ENCODE data around the gene CCDC14. TPM values are rescaled to one million over a fixed set of nuclear protein-coding genes. Genes with fewer than 3 reads are reported as not detected.

The CCDC14 gene
- total and polyA plus RNA-seq, 2 of the 4 experiments (the other 2 are of a cell fraction), result 82.1 to 109 TPM

GRCh38 chr3:123941121-123941520, 19.9 kb downstream of the CCDC14 start:
- in situ Hi-C loops (cut with MboI; ENCODE audit: low sequenced_read_pairs), result no loop called here

More at GRCh38 chr3:123941121-123941520, 19.9 kb downstream of the CCDC14 start:
- no peaks in the 10 kb centered on the region for H3K27me3 ChIP-seq (ENCODE audit: control insufficient read depth, insufficient read depth, low read length)
- TF ChIP-seq RAD21 (IDR thresholded peaks at IDR 0.05; ENCODE audit: low read length) (peak; percentile 48), MXI1 (IDR thresholded peaks at IDR 0.05; ENCODE audit: borderline replicate concordance, low read depth, low read length) (no peak), MAFK (IDR thresholded peaks at IDR 0.05; ENCODE audit: low read depth, low read length) (no peak), FOS (IDR thresholded peaks at IDR 0.05; ENCODE audit: low read depth, low read length) (no peak), USF2 (IDR thresholded peaks at IDR 0.05; ENCODE audit: low read depth, low read length) (no peak), CTCF (conservative IDR thresholded peaks at IDR 0.05; ENCODE audit: low read depth, low read length) (peak; percentile 37), POLR2A (IDR thresholded peaks at IDR 0.05; ENCODE audit: low read depth, low read length) (no peak), BHLHE40 (IDR thresholded peaks at IDR 0.05; ENCODE audit: low read depth, low read length) (no peak), CHD1 (IDR thresholded peaks at IDR 0.05; ENCODE audit: low read depth, low read length) (no peak), CEBPB (IDR thresholded peaks at IDR 0.05; ENCODE audit: low read depth, low read length) (no peak), SMC3 (IDR thresholded peaks at IDR 0.05; ENCODE audit: low read depth, low read length) (peak; percentile 37; the same call in 1 of the 2 replicates), ELK1 (IDR thresholded peaks at IDR 0.05; ENCODE audit: borderline replicate concordance, low read depth, low read length) (no peak), MAZ (IDR thresholded peaks at IDR 0.05; ENCODE audit: borderline replicate concordance, low read depth, low read length) (no peak), RCOR1 (IDR thresholded peaks at IDR 0.05; ENCODE audit: insufficient replicate concordance, low read length) (no peak), NFE2L2 (IDR thresholded peaks at IDR 0.05; ENCODE audit: low read depth, low read length) (no peak), RFX5 (IDR thresholded peaks at IDR 0.05; ENCODE audit: low read depth, low read length) (no peak)
- peaks cover 13% of the 10 kb centered on the region for H3K36me3 ChIP-seq (ENCODE audit: control insufficient read depth, insufficient read depth, low read length)
- BruUV-seq (replicated peaks), result no TSS peak
- H3K56ac ChIP-seq (ENCODE audit: extremely low read depth, insufficient read depth, low read length), result no peak overlapping the region
- no peak overlapping the region for H3K9ac ChIP-seq (ENCODE audit: low read depth, low read length)
- no peak overlapping the region for H2BK20ac ChIP-seq (ENCODE audit: low read depth, low read length)
- no peak overlapping the region for H2BK15ac ChIP-seq (ENCODE audit: low read depth, low read length)
- H2BK120ac ChIP-seq (ENCODE audit: low read depth, low read length), result no peak overlapping the region
- no peak overlapping the region for H4K8ac ChIP-seq (ENCODE audit: low read depth in 2 of 2, low read length in 2 of 2)
- H3K14ac ChIP-seq (replicated peaks; ENCODE audit: low read depth, low read length), result no peak overlapping the region
- H3K9me3 ChIP-seq (ENCODE audit: control insufficient read depth, insufficient read depth, low read length), result no peaks in the 10 kb centered on the region
- H4K20me1 ChIP-seq (ENCODE audit: insufficient read depth, low read length), result no peaks in the 10 kb centered on the region
- no peak overlapping the region; the same call in 1 of the 2 replicates for H3K18ac ChIP-seq (ENCODE audit: low read depth, low read length)
- no peak overlapping the region for H2AK9ac ChIP-seq (replicated peaks; ENCODE audit: low read depth, low read length, poor library complexity)
- no peak overlapping the region for H3K4me2 ChIP-seq (ENCODE audit: low read depth, low read length)
- POLR2A ChIA-PET (ENCODE audit: unreplicated experiment), result no interaction called here
- no peak overlapping the region for H3K4ac ChIP-seq (ENCODE audit: low read depth, low read length)
- intact Hi-C loops (cut with micrococcal nuclease), result loop anchor here (2.0 kb wide), 1 partner anchor 138 kb away; no protein-coding TSS in a partner anchor
- H2AK5ac ChIP-seq (ENCODE audit: low read depth, low read length), result no peak overlapping the region
- dilution Hi-C loops (cut with HindIII; ENCODE audit: low sequenced_read_pairs, unreplicated experiment), result no loop called here
- WGBS, 2 experiments (ENCODE audit: extremely low coverage in 2 of 2, insufficient read length in 1 of 2), result no CpG with 5 or more reads among the region's 2 CpGs
- H3K27ac ChIP-seq (ENCODE audit: insufficient read depth, low read length), result no peak overlapping the region
- H3K4me1 ChIP-seq (ENCODE audit: control insufficient read depth, insufficient read depth, low read length), result peaks cover 2% of the 10 kb centered on the region; the same call in 1 of the 2 replicates
- H2AFZ ChIP-seq (replicated peaks; ENCODE audit: low read length, poor library complexity), result no peak overlapping the region
- CTCF ChIA-PET, result interaction anchor here (0.6 to 1.4 kb wide), 5 partner anchors 19 to 262 kb away, joined by 3 to 4 read pairs (median 3); partner anchors contain the start of genes CCDC14 and KALRN
- DNase-seq (no peak), ATAC-seq (ENCODE audit: low read depth) (no peak)
- H3K4me3 ChIP-seq (ENCODE audit: insufficient read depth, low read depth, low read length), result no peak overlapping the region
- 0 out of 2 replicates have a peak overlapping the region, but pooled peaks have one; percentile 63 for H4K5ac ChIP-seq (ENCODE audit: low read depth, low read length)
- H3K9me1 ChIP-seq (ENCODE audit: insufficient read depth, low read length), result no peaks in the 10 kb centered on the region
- no peak overlapping the region for H2BK5ac ChIP-seq (ENCODE audit: low read depth, low read length, poor library complexity, severe bottlenecking)
- no peak overlapping the region for H3K23ac ChIP-seq (ENCODE audit: low read depth, low read length)
- H4K91ac ChIP-seq (ENCODE audit: insufficient read depth, low read depth, low read length), result no peak overlapping the region
- H3K79me1 ChIP-seq (ENCODE audit: low read depth in 1 of 2, low read length in 2 of 2), result peaks cover 4 to 9% of the 10 kb centered on the region in 2 experiments; a peak in 1 of 4 replicates
